HG02870 (cell line): ENCODE results near the gene FECH.

ENCODE experiments used
- ATAC-seq: cut with Tn5 transposase; IDR thresholded peaks from one replicate; pipeline ENCODE4 v1.9.1; 2021; ENCODE audit warnings: mild to moderate bottlenecking, moderate library complexity; ENCODE audit not compliant: unreplicated experiment

FECH gene

GRCh38 chr18:57583297-57583835, 3.1 kb downstream of the FECH start:
- ATAC-seq, result no peak

- peak; percentile 87 for ATAC-seq
Measured at GRCh38 chr18:57581301-57581934, 5.1 kb downstream of the FECH start.

GRCh38 chr18:57579934-57580333, 6.6 kb downstream of the FECH start:
- ATAC-seq, result no peak

- ATAC-seq, result no peak
Measured at GRCh38 chr18:57576316-57576715, 10.2 kb downstream of the FECH start.

GRCh38 chr18:57575542-57575941, 11.0 kb downstream of the FECH start:
- ATAC-seq, result no peak

- no peak for ATAC-seq
Measured at GRCh38 chr18:57574866-57575265, 11.6 kb downstream of the FECH start.

- no peak for ATAC-seq
Measured at GRCh38 chr18:57570162-57570561, 16.3 kb downstream of the FECH start.

GRCh38 chr18:57569133-57569532, 17.4 kb downstream of the FECH start:
- peak; percentile 55 for ATAC-seq

GRCh38 chr18:57561728-57562423, 24.6 kb downstream of the FECH start:
- no peak for ATAC-seq

- no peak for ATAC-seq
Measured at GRCh38 chr18:57561261-57561660, 25.2 kb downstream of the FECH start.

GRCh38 chr18:57559314-57559713, 27.2 kb downstream of the FECH start:
- no peak for ATAC-seq

- no peak for ATAC-seq
Measured at GRCh38 chr18:57555134-57555533, 31.4 kb downstream of the FECH start.

- ATAC-seq, result no peak
Measured at GRCh38 chr18:57550510-57550909, 36.0 kb downstream of the FECH start.

- no peak for ATAC-seq
Measured at GRCh38 chr18:57547260-57547659, 39.2 kb downstream of the FECH start.

GRCh38 chr18:57544936-57545660, 41.4 kb downstream of the FECH start:
- ATAC-seq, result peak; percentile 92

GRCh38 chr18:57543560-57543959, 42.9 kb downstream of the FECH start:
- no peak for ATAC-seq

- no peak for ATAC-seq
Measured at GRCh38 chr18:57542812-57543427, 43.6 kb downstream of the FECH start.

- ATAC-seq, result no peak
Measured at GRCh38 chr18:57542126-57542525, 44.4 kb downstream of the FECH start.

- no peak for ATAC-seq
Measured at GRCh38 chr18:57539702-57540101, 46.8 kb downstream of the FECH start.

GRCh38 chr18:57538614-57539013, 47.9 kb downstream of the FECH start:
- ATAC-seq, result no peak

GRCh38 chr18:57534511-57534909, 52.0 kb downstream of the FECH start:
- ATAC-seq, result no peak
